HCT116 (cell line): ENCODE data around the gene ACER1.
A peak's percentile ranks its signal among the peaks of the same experiment; 100 is the strongest.

ENCODE experiments used
- ATF3 ChIP-seq: IDR thresholded peaks from 2 replicates; pipeline ENCODE4 v1.6.1; 2012
- CEBPB ChIP-seq: IDR thresholded peaks from 2 replicates; pipeline ENCODE4 v1.6.1; 2012; ENCODE audit warnings: low read depth
- CTCF ChIP-seq, 3 experiments: fragments of 200-600 bp in 1 of 3; sonication (generic) in 1 of 3; IDR thresholded peaks in 2 of 3; conservative IDR thresholded peaks in 1 of 3; 2 replicates each; pipeline ENCODE4 v1.5.1; 2012 to 2017; ENCODE audit warnings: low read depth in 2 of 3, low read length in 2 of 3, antibody characterized with exemption in 1 of 3, borderline replicate concordance in 1 of 3, control low read depth in 1 of 3, mild to moderate bottlenecking in 1 of 3, mixed read lengths in 1 of 3, mixed run types in 1 of 3, moderate library complexity in 1 of 3; ENCODE audit not compliant: insufficient read depth in 1 of 3
- EZH2phosphoT487 ChIP-seq: fragments of 200-600 bp; IDR thresholded peaks from 2 replicates; pipeline ENCODE4 v1.6.1; 2018; ENCODE audit warnings: antibody characterized with exemption, borderline replicate concordance
- POLR2A ChIP-seq: IDR thresholded peaks from 2 replicates; pipeline ENCODE4 v1.7.0; 2011; ENCODE audit warnings: borderline replicate concordance; ENCODE audit not compliant: insufficient read depth, insufficient read length; ENCODE audit errors: extremely low read depth
- POLR2AphosphoS5 ChIP-seq: IDR thresholded peaks from 2 replicates; pipeline ENCODE4 v1.6.1; 2011; ENCODE audit warnings: mild to moderate bottlenecking, low read depth, low read length, moderate library complexity
- RAD21 ChIP-seq: IDR thresholded peaks from 2 replicates; pipeline ENCODE4 v1.6.1; 2012; ENCODE audit warnings: low read depth, mild to moderate bottlenecking
- SRF ChIP-seq: IDR thresholded peaks from 2 replicates; pipeline ENCODE4 v1.6.1; 2012; ENCODE audit warnings: low read depth
- ZFX ChIP-seq: fragments of 450-650 bp; IDR thresholded peaks from 2 replicates; pipeline ENCODE4 v1.6.1; 2017

- TF ChIP-seq ATF3 (no peak), POLR2A (no peak), SRF (no peak), EZH2phosphoT487 (no peak), CTCF (IDR thresholded peaks at IDR 0.05 in 2 of 3, conservative IDR thresholded peaks at IDR 0.05 in 1 of 3; ENCODE audit: borderline replicate concordance in 1 of 3, insufficient read depth in 1 of 3, low read depth in 2 of 3, low read length in 2 of 3) (peak in 2 of 3 experiments; percentile 52 to 63; a peak in 4 of 6 replicates), CEBPB (no peak), ZFX (no peak), POLR2AphosphoS5 (peak; percentile 40), RAD21 (peak; percentile 27; the same call in 1 of the 2 replicates)
These were observed 53.4 kb downstream of the ACER1 start, which contains the start of gene MLLT1 for GRCh38 chr19:6279931-6280591.
